H1 (cell line): Measurements from ENCODE around the gene HES1.

Experiments used
- CBX8 ChIP-seq: fragments of 300-800, 300-1000 bp; sonication (generic); IDR thresholded peaks from 2 replicates; pipeline ENCODE4 v1.7.1; 2016; ENCODE audit warnings: low read depth, low read length, borderline replicate concordance
- CTCF ChIP-seq, 3 experiments: IDR thresholded peaks; 1 replicate in 2 of 3; 2 replicates in 1 of 3; pipeline versions ENCODE4 v1.5.1 to v1.6.1; 2011; ENCODE audit warnings: low read length in 3 of 3, mild to moderate bottlenecking in 3 of 3, inconsistent platforms in 2 of 3, low read depth in 1 of 3, moderate library complexity in 1 of 3; ENCODE audit not compliant: insufficient read depth in 1 of 3; ENCODE audit errors: control extremely low read depth in 1 of 3
- E2F6 ChIP-seq: IDR thresholded peaks from 2 replicates; pipeline ENCODE4 v1.6.1; 2012; ENCODE audit warnings: inconsistent platforms
- EZH2 ChIP-seq: fragments of 200-600 bp; sonication (generic); IDR thresholded peaks from 2 replicates; pipeline ENCODE4 v1.7.1; 2012; ENCODE audit warnings: low read depth, mild to moderate bottlenecking, moderate library complexity, low read length, inconsistent platforms; ENCODE audit not compliant: severe bottlenecking
- GTF2F1 ChIP-seq: IDR thresholded peaks from 2 replicates; pipeline ENCODE4 v1.6.1; 2012; ENCODE audit warnings: low read depth, low read length, improper control_type of control experiment, borderline replicate concordance
- MAX ChIP-seq: IDR thresholded peaks from 2 replicates; pipeline ENCODE4 v1.6.1; 2012; ENCODE audit warnings: inconsistent platforms
- POLR2A ChIP-seq, 2 experiments: IDR thresholded peaks; 1 replicate in 1 of 2; 2 replicates in 1 of 2; pipeline ENCODE4 v1.6.1; 2011; ENCODE audit warnings: low read depth in 2 of 2, low read length in 2 of 2, mild to moderate bottlenecking in 2 of 2; ENCODE audit errors: control extremely low read depth in 1 of 2
- RXRA ChIP-seq: IDR thresholded peaks from 2 replicates; pipeline ENCODE4 v1.6.1; 2011; ENCODE audit warnings: low read depth, mild to moderate bottlenecking, low read length, moderate library complexity; ENCODE audit not compliant: insufficient read depth
- TAF1 ChIP-seq: IDR thresholded peaks from 2 replicates; pipeline ENCODE4 v1.6.1; 2011; ENCODE audit warnings: mild to moderate bottlenecking, low read depth, low read length
- ZNF274 ChIP-seq: IDR thresholded peaks from 2 replicates; pipeline ENCODE4 v1.7.0; 2012; ENCODE audit warnings: low read length, borderline replicate concordance; ENCODE audit errors: extremely low read depth

- TF ChIP-seq CTCF (IDR thresholded peaks at IDR 0.05; ENCODE audit: control extremely low read depth in 1 of 3, insufficient read depth in 1 of 3, low read depth in 1 of 3, low read length in 3 of 3) (no peak), POLR2A (IDR thresholded peaks at IDR 0.05; ENCODE audit: control extremely low read depth in 1 of 2, low read depth in 2 of 2, low read length in 2 of 2) (no peak), EZH2 (no peak), GTF2F1 (no peak), E2F6 (peak; percentile 57; the same call in 1 of the 2 replicates), RXRA (no peak), TAF1 (no peak), MAX (peak; percentile 58; the same call in 1 of the 2 replicates), CBX8 (no peak), ZNF274 (no peak)
Measured at GRCh38 chr3:194142156-194142910, 6.4 kb downstream of the HES1 start.
